ENCODE data around the gene VPS11. TPM values are rescaled to one million over a fixed set of nuclear protein-coding genes. Genes with fewer than 3 reads are reported as not detected.
A peak's percentile ranks its signal among the peaks of the same experiment; 100 is the strongest.
"Not testable (repeated sequence)": the region's sequence is repeated elsewhere in the genome, so short reads cannot be mapped to it uniquely, and the experiment has no call there.

Gene VPS11
- total RNA-seq, 2 experiments from 2014 or later: 20.5 to 25.4 TPM

DNA sequence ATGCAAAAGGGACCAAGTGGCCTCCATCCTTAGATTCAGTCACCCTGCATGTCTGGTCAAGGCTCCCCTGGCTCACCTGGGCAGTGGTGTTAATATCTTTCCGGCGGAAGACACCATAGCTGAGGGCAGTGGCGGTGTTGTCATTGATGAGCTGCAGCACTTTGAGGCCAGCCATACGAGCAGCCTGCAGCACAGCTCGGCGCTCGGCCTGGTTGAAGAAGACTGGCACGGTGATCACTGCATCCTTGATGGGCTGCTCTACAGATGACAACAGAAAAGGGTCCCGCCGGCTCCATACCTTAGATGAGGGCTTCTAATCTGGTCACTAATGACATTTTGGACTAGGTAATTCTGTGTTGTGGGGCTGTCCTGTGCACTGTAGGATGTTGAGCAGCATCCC, 13.2 kb upstream of the VPS11 start:
- H3K9me3 Mint-ChIP-seq (ENCODE audit: low read depth): no peaks in the 10 kb centered on the region
- ChIA-PET CTCF (interaction anchor here (1.2 to 3.1 kb wide), 2 partner anchors 12 to 52 kb away, joined by 3 to 16 read pairs; partner anchors contain the start of genes C2CD2L and VPS11), POLR2A (interaction anchor here (1.2 kb wide), 1 partner anchor 13 kb away, joined by 4 read pairs; no protein-coding TSS in a partner anchor)
- ATAC-seq: no peak
- peaks cover 43% of the 10 kb centered on the region for H3K4me1 Mint-ChIP-seq
- H3K4me3 Mint-ChIP-seq: no peak overlapping the region
- H3K27me3 Mint-ChIP-seq: no peaks in the 10 kb centered on the region
- H3K36me3 Mint-ChIP-seq (ENCODE audit: low read depth): peaks cover 54% of the 10 kb centered on the region
- H3K27ac Mint-ChIP-seq: no peak overlapping the region
- intact Hi-C loops (cut with DNase I, micrococcal nuclease): no loop called here
- no peak for DNase-seq

DNA sequence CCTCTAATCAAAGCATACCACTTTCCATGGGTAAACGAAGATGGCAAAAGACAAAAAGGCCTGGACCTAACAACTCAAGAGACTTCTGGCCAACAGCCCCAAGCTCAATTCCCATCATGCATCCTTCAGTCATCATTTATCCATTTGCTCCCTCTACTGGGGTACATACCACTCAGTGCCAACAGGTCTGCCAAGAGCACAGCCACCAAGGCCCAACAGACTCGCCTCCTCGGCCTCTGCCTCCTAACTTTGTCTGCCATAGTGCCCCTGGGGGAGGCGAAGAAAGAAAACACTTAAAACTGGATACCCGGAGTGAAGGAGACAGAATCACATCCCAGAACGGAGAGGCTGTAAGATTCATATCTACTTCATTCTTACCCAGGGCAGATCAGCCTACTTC, 11.7 kb upstream of the VPS11 start:
- ATAC-seq (no peak), DNase-seq (peak; percentile 30)
- peak overlapping the region; percentile 82 for H3K4me3 Mint-ChIP-seq
- no peaks in the 10 kb centered on the region for H3K9me3 Mint-ChIP-seq (ENCODE audit: low read depth)
- ChIA-PET POLR2A (interaction anchor here (0.6 to 4.2 kb wide), 7 partner anchors 9 to 620 kb away, joined by 3 to 22 read pairs (median 3); partner anchors contain the start of genes DPAGT1, KMT2A, RNF26 and VPS11), CTCF (interaction anchor here (0.7 to 3.1 kb wide), 7 partner anchors 10 to 259 kb away, joined by 3 to 16 read pairs (median 5); partner anchors contain the start of genes HMBS and VPS11)
- H3K36me3 Mint-ChIP-seq (ENCODE audit: low read depth): peaks cover 46% of the 10 kb centered on the region
- no peaks in the 10 kb centered on the region for H3K27me3 Mint-ChIP-seq
- intact Hi-C loops (cut with DNase I, micrococcal nuclease): loop anchor here (2.0 kb wide), 4 partner anchors 37 to 267 kb away; partner anchors contain the start of genes HINFP (in 1 of the 2), RPS25 (in 1 of the 2) and TRAPPC4 (in 1 of the 2)
- H3K27ac Mint-ChIP-seq: peak overlapping the region; percentile 76
- H3K4me1 Mint-ChIP-seq: peaks cover 43% of the 10 kb centered on the region

DNA sequence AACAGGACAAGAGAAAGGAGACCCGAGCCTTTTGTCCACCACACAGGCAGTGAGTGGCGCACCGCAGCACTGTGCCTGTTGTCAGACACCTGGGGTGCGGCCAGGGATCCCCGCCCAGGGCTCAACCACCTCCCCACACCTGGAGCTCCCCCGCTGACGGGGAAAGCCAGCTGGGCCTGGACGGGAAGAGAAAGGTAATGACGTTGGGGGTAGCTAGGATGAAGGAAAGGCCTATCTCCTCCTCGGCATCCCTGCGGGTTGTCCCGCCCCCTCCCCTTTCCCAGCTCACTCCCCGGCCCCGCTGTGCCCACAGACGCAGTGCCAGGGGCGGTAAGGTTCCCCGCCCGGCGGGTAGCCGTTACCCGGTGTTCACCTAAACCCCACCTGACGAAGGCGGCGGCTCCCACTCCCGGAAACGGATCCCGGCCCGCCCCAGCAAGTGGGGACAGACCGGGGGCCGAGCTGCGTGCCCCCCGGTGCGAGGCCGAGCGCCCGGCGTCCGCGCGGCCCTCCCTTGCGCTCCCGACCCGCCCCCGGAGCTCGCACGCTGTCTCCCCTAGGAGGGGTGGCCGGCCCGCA, 11.1 kb upstream of the VPS11 start:
- H3K4me3 Mint-ChIP-seq: peak overlapping the region; percentile 82
- H3K27ac Mint-ChIP-seq: peak overlapping the region; percentile 94
- H3K9me3 Mint-ChIP-seq (ENCODE audit: low read depth): no peaks in the 10 kb centered on the region
- ChIA-PET POLR2A (interaction anchor here (0.6 to 4.2 kb wide), 5 partner anchors 11 to 620 kb away, joined by 3 to 22 read pairs (median 3); partner anchors contain the start of genes DPAGT1, KMT2A, RNF26 and VPS11), CTCF (interaction anchor here (0.7 to 3.1 kb wide), 7 partner anchors 10 to 397 kb away, joined by 3 to 16 read pairs (median 3); partner anchors contain the start of gene VPS11)
- ATAC-seq (peak; percentile 3), DNase-seq (peak; percentile 58)
- peaks cover 41% of the 10 kb centered on the region for H3K36me3 Mint-ChIP-seq (ENCODE audit: low read depth)
- intact Hi-C loops (cut with DNase I, micrococcal nuclease): loop anchor here (2.0 kb wide), 4 partner anchors 38 to 266 kb away; partner anchors contain the start of genes HINFP (in 1 of the 2), RPS25 (in 1 of the 2) and TRAPPC4 (in 1 of the 2)
- no peaks in the 10 kb centered on the region for H3K27me3 Mint-ChIP-seq
- H3K4me1 Mint-ChIP-seq: peaks cover 39% of the 10 kb centered on the region

DNA sequence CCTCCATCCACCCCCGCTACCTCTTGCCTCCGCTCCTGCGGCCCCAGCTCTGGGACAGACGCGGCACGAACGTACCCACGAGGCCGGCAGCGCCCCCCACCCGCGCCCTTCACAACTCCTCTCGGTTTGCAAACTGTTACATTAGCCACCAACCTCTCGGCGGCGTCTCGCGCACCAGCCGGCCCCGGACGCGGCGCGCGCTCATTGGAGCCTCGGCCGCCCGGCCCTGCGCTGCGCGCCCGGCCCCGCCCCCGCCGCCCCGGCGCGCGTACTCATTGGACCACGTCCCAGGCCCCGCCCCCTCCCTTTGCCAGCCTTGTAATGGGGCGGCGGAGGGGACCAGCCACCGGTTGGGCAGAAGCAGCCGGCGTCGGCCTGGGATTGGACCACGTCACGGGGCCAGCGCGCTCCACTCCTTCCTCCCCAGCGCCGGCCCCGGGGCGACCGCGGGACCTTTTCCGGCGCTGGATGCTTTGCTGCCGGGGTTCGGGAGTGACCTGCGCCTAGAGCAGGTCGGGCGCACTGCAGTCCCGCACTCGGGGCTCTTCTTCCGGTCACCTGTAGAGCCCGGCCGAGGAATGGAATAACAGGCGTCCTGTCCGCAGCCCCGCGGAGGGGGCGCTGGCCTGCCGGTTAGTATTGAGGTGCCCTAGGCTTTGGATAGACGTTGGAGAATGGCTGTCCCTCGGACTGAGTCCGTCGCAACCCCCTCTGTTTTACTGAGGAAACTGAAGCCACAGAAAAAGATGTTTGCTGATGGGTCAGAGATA, 10.4 kb upstream of the VPS11 start, which contains the start of gene HYOU1:
HYOU1 (minus strand) TSS at position 206 of the 770 bp plus-strand sequence. CDS start 1,045 bp downstream, outside the sequence.
- Mint-ChIP-seq H3K27me3 (no peaks in the 10 kb centered on the region), H3K9me3 (ENCODE audit: low read depth) (no peaks in the 10 kb centered on the region), H3K27ac (peak within 1 kb of the TSS; percentile 94), H3K4me1 (peaks cover 34% of the 10 kb centered on the region), H3K36me3 (ENCODE audit: low read depth) (peaks cover 36% of the 10 kb centered on the region), H3K4me3 (peak within 1 kb of the TSS; percentile 82)
- ChIA-PET CTCF (interaction anchor here (0.7 to 3.1 kb wide), 9 partner anchors 9 to 281 kb away, joined by 3 to 16 read pairs (median 3); partner anchors contain the start of gene VPS11), POLR2A (interaction anchor here (0.9 to 4.2 kb wide), 3 partner anchors 10 to 621 kb away, joined by 3 to 22 read pairs (median 5); partner anchors contain the start of genes KMT2A and VPS11)
- intact Hi-C loops (cut with DNase I, micrococcal nuclease): loop anchor here (1.0 to 2.0 kb wide), 16 partner anchors 10 to 267 kb away; partner anchors contain the start of genes HINFP (in 2 of the 2), RPS25 (in 2 of the 2), SLC37A4 (in 2 of the 2) and TRAPPC4 (in 2 of the 2)
- DNase-seq (peak; percentile 100), ATAC-seq (peak; percentile 96)

DNA sequence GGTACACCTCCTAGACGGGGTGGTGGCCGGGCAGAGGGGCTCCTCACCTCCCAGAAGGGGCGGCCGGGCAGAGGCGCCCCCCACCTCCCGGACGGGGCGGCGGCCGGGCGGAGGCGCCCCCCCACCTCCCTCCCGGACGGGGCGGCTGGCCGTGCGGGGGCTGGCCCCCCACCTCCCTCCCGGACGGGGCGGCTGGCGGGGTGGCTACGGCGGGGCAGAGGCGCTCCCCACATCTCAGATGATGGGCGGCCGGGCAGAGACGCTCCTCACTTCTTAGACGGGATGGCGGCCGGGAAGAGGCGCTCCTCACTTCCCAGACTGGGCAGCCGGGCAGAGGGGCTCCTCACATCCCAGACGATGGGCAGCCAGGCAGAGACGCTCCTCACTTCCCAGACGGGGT, 8.5 kb upstream of the VPS11 start:
- peaks cover 17% of the 10 kb centered on the region for H3K36me3 Mint-ChIP-seq (ENCODE audit: low read depth)
- H3K9me3 Mint-ChIP-seq (ENCODE audit: low read depth); H3K27me3 Mint-ChIP-seq; POLR2A ChIA-PET; DNase-seq; H3K4me3 Mint-ChIP-seq; H3K27ac Mint-ChIP-seq; ATAC-seq; intact Hi-C loops (cut with DNase I, micrococcal nuclease): not testable (repeated sequence)
- peaks cover 27% of the 10 kb centered on the region for H3K4me1 Mint-ChIP-seq
- CTCF ChIA-PET: interaction anchor here (0.8 kb wide), 1 partner anchor 128 kb away, joined by 3 read pairs; no protein-coding TSS in a partner anchor

DNA sequence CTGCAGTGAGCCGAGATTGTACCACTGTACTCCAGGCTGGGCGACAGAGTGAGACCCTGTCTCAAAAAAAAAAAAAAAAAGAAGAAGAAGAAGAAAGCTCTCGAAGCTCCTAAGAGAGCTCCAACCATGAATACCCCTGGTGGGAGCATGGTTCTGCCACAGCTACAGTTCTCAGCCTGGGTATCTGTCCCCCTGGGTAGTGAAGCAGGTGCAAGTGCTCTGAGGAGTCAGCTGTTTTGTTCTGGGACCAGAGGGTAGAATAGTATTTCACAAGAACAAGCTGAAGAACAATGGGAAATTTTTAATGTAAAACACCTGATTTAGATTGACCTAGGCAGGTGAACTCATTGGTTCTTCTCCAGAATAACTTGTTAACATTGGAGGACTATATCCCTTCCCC, 6.4 kb upstream of the VPS11 start:
- no peaks in the 10 kb centered on the region for H3K27me3 Mint-ChIP-seq
- peaks cover 2% of the 10 kb centered on the region for H3K36me3 Mint-ChIP-seq (ENCODE audit: low read depth)
- H3K4me3 Mint-ChIP-seq: no peak overlapping the region
- ChIA-PET CTCF (interaction anchor here (0.7 to 1.3 kb wide), 2 partner anchors 23 to 551 kb away, joined by 3 to 6 read pairs; partner anchors contain the start of gene HMBS), POLR2A (no interaction called here)
- intact Hi-C loops (cut with DNase I, micrococcal nuclease): no loop called here
- DNase-seq: no peak
- H3K4me1 Mint-ChIP-seq: peaks cover 23% of the 10 kb centered on the region
- ATAC-seq: no peak
- H3K9me3 Mint-ChIP-seq (ENCODE audit: low read depth): no peaks in the 10 kb centered on the region
- H3K27ac Mint-ChIP-seq: no peak overlapping the region

DNA sequence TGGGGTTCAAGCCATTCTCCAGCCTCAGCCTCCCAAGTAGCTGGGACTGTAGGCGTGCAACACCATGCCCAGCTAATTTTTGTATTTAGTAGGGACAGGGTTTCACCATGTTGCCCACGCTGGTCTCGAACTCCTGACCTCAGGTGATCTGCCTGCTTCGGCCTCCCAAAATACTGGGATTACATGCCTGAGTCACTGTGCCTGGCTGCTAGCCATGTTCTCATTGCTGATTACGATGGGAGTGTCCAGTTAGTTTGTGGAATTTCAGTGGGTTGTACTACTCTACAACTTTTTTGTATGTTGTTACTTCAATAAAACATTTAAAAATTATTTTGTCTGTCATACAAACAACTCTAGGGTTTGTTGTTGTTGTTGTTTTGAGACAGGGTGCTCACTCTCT, 4.8 kb upstream of the VPS11 start:
- Mint-ChIP-seq H3K4me1 (peaks cover 32% of the 10 kb centered on the region), H3K9me3 (ENCODE audit: low read depth) (no peaks in the 10 kb centered on the region), H3K36me3 (ENCODE audit: low read depth) (peaks cover 2% of the 10 kb centered on the region), H3K27ac (no peak overlapping the region), H3K4me3 (no peak overlapping the region), H3K27me3 (no peaks in the 10 kb centered on the region)
- ChIA-PET CTCF (interaction anchor here (0.9 to 1.6 kb wide), 3 partner anchors 22 to 33 kb away, joined by 3 to 6 read pairs (median 3); partner anchors contain the start of gene HMBS), POLR2A (no interaction called here)
- intact Hi-C loops (cut with DNase I, micrococcal nuclease): no loop called here
- ATAC-seq: no peak
- no peak for DNase-seq

DNA sequence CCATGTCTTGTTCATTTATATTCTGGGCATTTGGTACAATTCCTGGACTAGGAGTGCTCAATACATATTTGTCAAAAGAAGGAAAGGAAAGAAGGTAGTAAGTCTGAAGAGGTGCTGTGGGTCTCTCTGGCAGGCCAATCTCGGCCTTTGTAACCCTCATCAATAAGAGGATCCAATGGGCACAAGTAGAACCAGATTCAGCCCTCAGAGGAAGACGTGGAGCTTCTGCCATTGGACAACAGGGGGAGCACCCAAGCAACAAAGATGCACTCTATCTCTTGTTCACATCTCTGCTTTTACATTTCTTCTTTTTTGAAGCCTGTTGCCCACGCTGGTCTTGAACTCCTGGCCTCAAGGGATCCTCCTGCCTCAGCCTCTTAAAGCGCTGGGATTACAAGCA, 2.2 kb upstream of the VPS11 start:
- CTCF ChIA-PET: interaction anchor here (0.6 to 3.9 kb wide), 10 partner anchors 10 to 291 kb away, joined by 3 to 16 read pairs (median 3); partner anchors contain the start of gene HINFP
- Mint-ChIP-seq H3K4me1 (peaks cover 34% of the 10 kb centered on the region), H3K36me3 (ENCODE audit: low read depth) (peaks cover 4% of the 10 kb centered on the region), H3K27me3 (no peaks in the 10 kb centered on the region), H3K4me3 (peak overlapping the region; percentile 4), H3K27ac (peak overlapping the region; percentile 8), H3K9me3 (ENCODE audit: low read depth) (no peaks in the 10 kb centered on the region)
- POLR2A ChIA-PET: interaction anchor here (0.6 to 1.1 kb wide), 2 partner anchors 10 to 135 kb away, joined by 3 to 4 read pairs; no protein-coding TSS in a partner anchor
- ATAC-seq: peak; percentile 30
- peak; percentile 67 for DNase-seq
- intact Hi-C loops (cut with DNase I, micrococcal nuclease): loop anchor here in 1 of 2 experiments (1.0 kb wide), 1 partner anchor 132 kb away; no protein-coding TSS in a partner anchor

DNA sequence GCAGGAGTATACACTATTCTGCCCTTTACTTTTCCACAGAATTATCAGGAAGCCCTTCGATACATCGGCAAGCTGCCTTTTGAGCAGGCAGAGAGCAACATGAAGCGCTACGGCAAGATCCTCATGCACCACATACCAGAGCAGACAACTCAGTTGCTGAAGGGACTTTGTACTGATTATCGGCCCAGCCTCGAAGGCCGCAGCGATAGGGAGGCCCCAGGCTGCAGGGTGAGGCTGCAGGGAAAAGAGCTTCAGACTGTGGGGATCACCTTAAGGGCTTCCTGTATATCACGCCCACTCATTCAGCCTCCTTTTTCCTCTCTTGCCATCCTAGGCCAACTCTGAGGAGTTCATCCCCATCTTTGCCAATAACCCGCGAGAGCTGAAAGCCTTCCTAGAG, 10.2 kb downstream of the VPS11 start:
- POLR2A ChIA-PET: no interaction called here
- peaks cover 45% of the 10 kb centered on the region for H3K36me3 Mint-ChIP-seq (ENCODE audit: low read depth)

DNA sequence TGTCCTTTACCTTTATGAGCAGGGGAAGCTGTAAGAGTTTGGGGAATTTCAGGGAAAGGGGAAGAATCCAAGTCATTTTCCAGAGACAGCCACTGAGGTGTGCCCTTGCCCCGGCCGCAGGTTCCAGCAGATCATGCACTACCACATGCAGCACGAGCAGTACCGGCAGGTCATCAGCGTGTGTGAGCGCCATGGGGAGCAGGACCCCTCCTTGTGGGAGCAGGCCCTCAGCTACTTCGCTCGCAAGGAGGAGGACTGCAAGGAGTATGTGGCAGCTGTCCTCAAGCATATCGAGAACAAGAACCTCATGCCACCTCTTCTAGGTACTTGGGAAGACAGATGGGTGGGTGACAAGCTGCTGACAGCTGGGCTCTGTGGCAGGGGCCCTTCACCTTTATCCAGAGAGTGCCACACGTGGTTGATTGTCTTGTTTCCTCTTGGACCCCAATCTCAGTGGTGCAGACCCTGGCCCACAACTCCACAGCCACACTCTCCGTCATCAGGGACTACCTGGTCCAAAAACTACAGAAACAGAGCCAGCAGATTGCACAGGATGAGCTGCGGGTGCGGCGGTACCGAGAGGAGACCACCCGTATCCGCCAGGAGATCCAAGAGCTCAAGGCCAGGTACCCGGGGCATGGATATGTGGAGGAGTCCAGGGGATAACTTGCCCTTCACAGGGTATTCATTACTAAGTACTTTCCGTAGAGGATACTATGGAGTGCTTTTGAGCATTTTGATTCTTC, 11.2 kb downstream of the VPS11 start:
- DNase-seq (no peak), ATAC-seq (no peak)
- intact Hi-C loops (cut with DNase I, micrococcal nuclease): no loop called here
- no peak overlapping the region for H3K27ac Mint-ChIP-seq
- no peak overlapping the region for H3K4me3 Mint-ChIP-seq
- no peaks in the 10 kb centered on the region for H3K27me3 Mint-ChIP-seq
- H3K4me1 Mint-ChIP-seq: no peaks in the 10 kb centered on the region
- ChIA-PET CTCF (interaction anchor here (1.9 kb wide), 1 partner anchor 13 kb away, joined by 6 read pairs; no protein-coding TSS in a partner anchor), POLR2A (no interaction called here)
- peaks cover 37% of the 10 kb centered on the region for H3K36me3 Mint-ChIP-seq (ENCODE audit: low read depth)
- H3K9me3 Mint-ChIP-seq (ENCODE audit: low read depth): no peaks in the 10 kb centered on the region

More for the DNA sequence above, 10.2 kb downstream of the VPS11 start:
- DNase-seq (no peak), ATAC-seq (no peak)
- Mint-ChIP-seq H3K4me1 (no peaks in the 10 kb centered on the region), H3K27me3 (no peaks in the 10 kb centered on the region), H3K4me3 (no peak overlapping the region), H3K9me3 (ENCODE audit: low read depth) (no peaks in the 10 kb centered on the region), H3K27ac (no peak overlapping the region)
- CTCF ChIA-PET: interaction anchor here (1.9 kb wide), 1 partner anchor 12 kb away, joined by 6 read pairs; no protein-coding TSS in a partner anchor
- intact Hi-C loops (cut with DNase I, micrococcal nuclease): no loop called here
